GM23338 (cell line): ENCODE data around the gene SLC35F1. TPM values are rescaled to one million over a fixed set of nuclear protein-coding genes. Genes with fewer than 3 reads are reported as not detected.

ENCODE experiments used
- CREB1 ChIP-seq: fragments of 250-450 bp; sonication (Bioruptor Pico); IDR thresholded peaks from 2 replicates; pipeline ENCODE4 v1.5.0; 2020; ENCODE audit warnings: low read depth, mild to moderate bottlenecking, moderate library complexity
- JUNB ChIP-seq: IDR thresholded peaks from one replicate; pipeline ENCODE4 v1.6.1; 2016; ENCODE audit warnings: antibody characterized with exemption; ENCODE audit not compliant: unreplicated experiment
- REST ChIP-seq: IDR thresholded peaks from one replicate; pipeline ENCODE4 v1.6.1; 2018; ENCODE audit warnings: antibody characterized with exemption; ENCODE audit not compliant: unreplicated experiment
- STAT1 ChIP-seq: IDR thresholded peaks from one replicate; pipeline ENCODE4 v1.6.1; 2016; ENCODE audit warnings: antibody characterized with exemption; ENCODE audit not compliant: unreplicated experiment
- polyA plus RNA-seq: library from polyadenylated mRNA; unstranded; fragments of >200 nt; fragmentation: Nextera tagmentation; extraction: Ambion mirVana; gene quantifications from 2 replicates; pipeline ENCODE4 v1.2.1, GENCODE V29; 2016
- total RNA-seq: library from RNA; depleted of rRNA; stranded (reverse); fragments of >200 nt; shearing (Covaris generic); gene quantifications from 2 replicates; pipeline ENCODE4 v1.2.3, GENCODE V29; 2014
- TF ChIP-seq, protein P1 (sequence below): fragments of 250-450 bp; sonication (Bioruptor Pico); IDR thresholded peaks from 2 replicates; pipeline ENCODE4 v1.5.0; 2020; ENCODE audit warnings: mild to moderate bottlenecking, moderate library complexity

Gene SLC35F1
- total and polyA plus RNA-seq, 2 experiments from 2014 or later: 3.0 to 10.3 TPM

- TF ChIP-seq REST (no peak), STAT1 (no peak), JUNB (no peak), CREB1 (CRISPR knock-in tag) (no peak)
- TF ChIP-seq, protein P1, sequence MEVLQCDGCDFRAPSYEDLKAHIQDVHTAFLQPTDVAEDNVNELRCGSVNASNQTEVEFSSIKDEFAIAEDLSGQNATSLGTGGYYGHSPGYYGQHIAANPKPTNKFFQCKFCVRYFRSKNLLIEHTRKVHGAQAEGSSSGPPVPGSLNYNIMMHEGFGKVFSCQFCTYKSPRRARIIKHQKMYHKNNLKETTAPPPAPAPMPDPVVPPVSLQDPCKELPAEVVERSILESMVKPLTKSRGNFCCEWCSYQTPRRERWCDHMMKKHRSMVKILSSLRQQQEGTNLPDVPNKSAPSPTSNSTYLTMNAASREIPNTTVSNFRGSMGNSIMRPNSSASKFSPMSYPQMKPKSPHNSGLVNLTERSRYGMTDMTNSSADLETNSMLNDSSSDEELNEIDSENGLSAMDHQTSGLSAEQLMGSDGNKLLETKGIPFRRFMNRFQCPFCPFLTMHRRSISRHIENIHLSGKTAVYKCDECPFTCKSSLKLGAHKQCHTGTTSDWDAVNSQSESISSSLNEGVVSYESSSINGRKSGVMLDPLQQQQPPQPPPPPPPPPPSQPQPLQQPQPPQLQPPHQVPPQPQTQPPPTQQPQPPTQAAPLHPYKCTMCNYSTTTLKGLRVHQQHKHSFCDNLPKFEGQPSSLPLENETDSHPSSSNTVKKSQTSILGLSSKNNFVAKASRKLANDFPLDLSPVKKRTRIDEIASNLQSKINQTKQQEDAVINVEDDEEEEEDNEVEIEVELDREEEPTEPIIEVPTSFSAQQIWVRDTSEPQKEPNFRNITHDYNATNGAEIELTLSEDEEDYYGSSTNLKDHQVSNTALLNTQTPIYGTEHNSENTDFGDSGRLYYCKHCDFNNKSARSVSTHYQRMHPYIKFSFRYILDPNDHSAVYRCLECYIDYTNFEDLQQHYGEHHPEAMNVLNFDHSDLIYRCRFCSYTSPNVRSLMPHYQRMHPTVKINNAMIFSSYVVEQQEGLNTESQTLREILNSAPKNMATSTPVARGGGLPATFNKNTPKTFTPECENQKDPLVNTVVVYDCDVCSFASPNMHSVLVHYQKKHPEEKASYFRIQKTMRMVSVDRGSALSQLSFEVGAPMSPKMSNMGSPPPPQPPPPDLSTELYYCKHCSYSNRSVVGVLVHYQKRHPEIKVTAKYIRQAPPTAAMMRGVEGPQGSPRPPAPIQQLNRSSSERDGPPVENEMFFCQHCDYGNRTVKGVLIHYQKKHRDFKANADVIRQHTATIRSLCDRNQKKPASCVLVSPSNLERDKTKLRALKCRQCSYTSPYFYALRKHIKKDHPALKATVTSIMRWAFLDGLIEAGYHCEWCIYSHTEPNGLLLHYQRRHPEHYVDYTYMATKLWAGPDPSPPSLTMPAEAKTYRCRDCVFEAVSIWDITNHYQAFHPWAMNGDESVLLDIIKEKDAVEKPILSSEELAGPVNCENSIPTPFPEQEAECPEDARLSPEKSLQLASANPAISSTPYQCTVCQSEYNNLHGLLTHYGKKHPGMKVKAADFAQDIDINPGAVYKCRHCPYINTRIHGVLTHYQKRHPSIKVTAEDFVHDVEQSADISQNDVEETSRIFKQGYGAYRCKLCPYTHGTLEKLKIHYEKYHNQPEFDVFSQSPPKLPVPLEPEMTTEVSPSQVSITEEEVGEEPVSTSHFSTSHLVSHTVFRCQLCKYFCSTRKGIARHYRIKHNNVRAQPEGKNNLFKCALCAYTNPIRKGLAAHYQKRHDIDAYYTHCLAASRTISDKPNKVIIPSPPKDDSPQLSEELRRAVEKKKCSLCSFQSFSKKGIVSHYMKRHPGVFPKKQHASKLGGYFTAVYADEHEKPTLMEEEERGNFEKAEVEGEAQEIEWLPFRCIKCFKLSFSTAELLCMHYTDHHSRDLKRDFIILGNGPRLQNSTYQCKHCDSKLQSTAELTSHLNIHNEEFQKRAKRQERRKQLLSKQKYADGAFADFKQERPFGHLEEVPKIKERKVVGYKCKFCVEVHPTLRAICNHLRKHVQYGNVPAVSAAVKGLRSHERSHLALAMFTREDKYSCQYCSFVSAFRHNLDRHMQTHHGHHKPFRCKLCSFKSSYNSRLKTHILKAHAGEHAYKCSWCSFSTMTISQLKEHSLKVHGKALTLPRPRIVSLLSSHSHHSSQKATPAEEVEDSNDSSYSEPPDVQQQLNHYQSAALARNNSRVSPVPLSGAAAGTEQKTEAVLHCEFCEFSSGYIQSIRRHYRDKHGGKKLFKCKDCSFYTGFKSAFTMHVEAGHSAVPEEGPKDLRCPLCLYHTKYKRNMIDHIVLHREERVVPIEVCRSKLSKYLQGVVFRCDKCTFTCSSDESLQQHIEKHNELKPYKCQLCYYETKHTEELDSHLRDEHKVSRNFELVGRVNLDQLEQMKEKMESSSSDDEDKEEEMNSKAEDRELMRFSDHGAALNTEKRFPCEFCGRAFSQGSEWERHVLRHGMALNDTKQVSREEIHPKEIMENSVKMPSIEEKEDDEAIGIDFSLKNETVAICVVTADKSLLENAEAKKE (CRISPR knock-in tag): no peak
These were observed 279.9 kb downstream of the SLC35F1 start (continued) for GRCh38 chr6:118186672-118187567.
